DLD1 (cell line): Measurements from ENCODE around the gene OR2H2.

ENCODE experiments used
- in situ Hi-C: cut with HindIII; loops from 2 replicates; pipeline ENCODE4 v1.10.0; 2017; ENCODE audit warnings: low sequenced_read_pairs

OR2H2 gene

GRCh38 chr6:29590218-29590808 is 5.4 kb downstream of the OR2H2 start:
- in situ Hi-C loops, result no loop called here

- in situ Hi-C loops, result no loop called here
Measured at GRCh38 chr6:29591677-29592076, 6.8 kb downstream of the OR2H2 start.

- in situ Hi-C loops, result no loop called here
Measured at GRCh38 chr6:29593199-29593855, 8.4 kb downstream of the OR2H2 start.

GRCh38 chr6:29596381-29596900 is 11.5 kb downstream of the OR2H2 start:
- in situ Hi-C loops, result no loop called here

GRCh38 chr6:29597184-29597583 is 12.3 kb downstream of the OR2H2 start:
- in situ Hi-C loops, result no loop called here

GRCh38 chr6:29598172-29598747 is 13.3 kb downstream of the OR2H2 start:
- in situ Hi-C loops, result no loop called here

GRCh38 chr6:29602564-29603361 is 17.8 kb downstream of the OR2H2 start:
- in situ Hi-C loops, result no loop called here

- in situ Hi-C loops, result no loop called here
Measured at GRCh38 chr6:29603456-29603855, 18.5 kb downstream of the OR2H2 start.

- in situ Hi-C loops, result no loop called here
Measured at GRCh38 chr6:29603930-29604329, 19.0 kb downstream of the OR2H2 start.

- in situ Hi-C loops, result no loop called here
Measured at GRCh38 chr6:29608131-29608530, 23.2 kb downstream of the OR2H2 start.

- in situ Hi-C loops, result no loop called here
Measured at GRCh38 chr6:29610540-29610939, 25.6 kb downstream of the OR2H2 start.

- in situ Hi-C loops, result no loop called here
Measured at GRCh38 chr6:29611426-29611825, 26.5 kb downstream of the OR2H2 start.

GRCh38 chr6:29617782-29618554 is 33.0 kb downstream of the OR2H2 start:
- in situ Hi-C loops, result no loop called here

GRCh38 chr6:29619578-29620160 is 34.7 kb downstream of the OR2H2 start:
- in situ Hi-C loops, result no loop called here

GRCh38 chr6:29620630-29621029 is 35.7 kb downstream of the OR2H2 start:
- in situ Hi-C loops, result no loop called here

GRCh38 chr6:29624520-29624961 is 39.6 kb downstream of the OR2H2 start:
- in situ Hi-C loops, result no loop called here

- in situ Hi-C loops, result no loop called here
Measured at GRCh38 chr6:29625337-29625930, 40.5 kb downstream of the OR2H2 start.

GRCh38 chr6:29626948-29627754 is 42.2 kb downstream of the OR2H2 start:
- in situ Hi-C loops, result no loop called here
